ENCODE data around the gene MREG. TPM values are rescaled to one million over a fixed set of nuclear protein-coding genes. Genes with fewer than 3 reads are reported as not detected.

The MREG gene
- total RNA-seq, 1 experiment from 2014 or later, result 16.9 TPM

- BruUV-seq (replicated peaks), result no TSS peak
- H3K4me1 ChIP-seq (ENCODE audit: control insufficient read depth in 1 of 2, insufficient read depth in 2 of 2, low read length in 2 of 2), result no peaks in the 10 kb centered on the region
- intact Hi-C loops (cut with micrococcal nuclease), result loop anchor here (10.0 kb wide), 1 partner anchor 633 kb away; no protein-coding TSS in a partner anchor
- ChIA-PET RAD21 (ENCODE audit: low non-redundant PET in 1 of 2, low total read pairs in 2 of 2, uncharacterized antibody in 2 of 2, unreplicated experiment in 2 of 2) (no interaction called here), POLR2A (no interaction called here), CTCF (interaction anchor here (0.8 to 2.4 kb wide), 5 partner anchors 9 to 29 kb away, joined by 3 to 10 read pairs (median 5); no protein-coding TSS in a partner anchor)
- ATAC-seq (no peak), DNase-seq (ENCODE audit: low read depth, low spot score) (no peak)
- no peaks in the 10 kb centered on the region for H3K9me2 ChIP-seq (ENCODE audit: insufficient read depth)
- TF ChIP-seq FOSL1 (IDR thresholded peaks at IDR 0.05; ENCODE audit: low read depth) (no peak), ATF3 (IDR thresholded peaks at IDR 0.05) (no peak), POLR2AphosphoS5 (IDR thresholded peaks at IDR 0.05; ENCODE audit: low read depth, low read length) (no peak), POLR2A (IDR thresholded peaks at IDR 0.05; ENCODE audit: borderline replicate concordance, extremely low read depth, insufficient read depth, insufficient read length) (no peak), CBX3 (IDR thresholded peaks at IDR 0.05; ENCODE audit: low read depth) (no peak), EZH2phosphoT487 (IDR thresholded peaks at IDR 0.05; ENCODE audit: borderline replicate concordance) (no peak), ELF1 (IDR thresholded peaks at IDR 0.05; ENCODE audit: borderline replicate concordance, low read depth) (no peak), ZBTB33 (IDR thresholded peaks at IDR 0.05; ENCODE audit: extremely low read depth, insufficient replicate concordance, low read length) (no peak), JUND (IDR thresholded peaks at IDR 0.05) (no peak), ZNF274 (IDR thresholded peaks at IDR 0.05; ENCODE audit: low read depth, low read length) (no peak), SRF (IDR thresholded peaks at IDR 0.05; ENCODE audit: low read depth) (no peak), YY1 (IDR thresholded peaks at IDR 0.05; ENCODE audit: extremely low read depth, insufficient replicate concordance, low read depth, low read length) (no peak), EZH2 (IDR thresholded peaks at IDR 0.05) (no peak), SP1 (IDR thresholded peaks at IDR 0.05; ENCODE audit: low read depth) (no peak), TCF7L2 (IDR thresholded peaks at IDR 0.05; ENCODE audit: borderline replicate concordance, extremely low read depth, insufficient read depth, insufficient read length) (no peak), EGR1 (IDR thresholded peaks at IDR 0.05; ENCODE audit: low read depth) (no peak), CTCF (IDR thresholded peaks at IDR 0.05 in 2 of 3, conservative IDR thresholded peaks at IDR 0.05 in 1 of 3; ENCODE audit: borderline replicate concordance in 1 of 3, insufficient read depth in 1 of 3, low read depth in 2 of 3, low read length in 2 of 3) (no peak), SIN3A (IDR thresholded peaks at IDR 0.05; ENCODE audit: low read depth) (no peak), REST (IDR thresholded peaks at IDR 0.05; ENCODE audit: low read depth) (no peak)
- no peak overlapping the region for H3K9ac ChIP-seq (ENCODE audit: low read length)
- H3K27ac ChIP-seq (ENCODE audit: low read depth, low read length), result no peak overlapping the region
- no peaks in the 10 kb centered on the region for H3K9me3 ChIP-seq (ENCODE audit: control insufficient read depth in 1 of 2, insufficient read depth in 1 of 2, low read depth in 1 of 2, low read length in 2 of 2)
- no peak overlapping the region for H3K4me3 ChIP-seq (replicated peaks in 1 of 2; ENCODE audit: low read depth in 1 of 2, low read length in 2 of 2)
- H3K36me3 ChIP-seq (ENCODE audit: control insufficient read depth in 1 of 2, insufficient read depth in 2 of 2, low read length in 2 of 2), result no peaks in the 10 kb centered on the region
- H4K20me1 ChIP-seq (ENCODE audit: insufficient read depth), result no peaks in the 10 kb centered on the region
- H3K27me3 ChIP-seq (ENCODE audit: insufficient read depth, low read length), result no peaks in the 10 kb centered on the region
- H3K4me2 ChIP-seq (ENCODE audit: low read length), result no peak overlapping the region
- H3K79me2 ChIP-seq (ENCODE audit: insufficient read depth, low read length), result no peaks in the 10 kb centered on the region
- H2AFZ ChIP-seq (ENCODE audit: low read depth, low read length, poor library complexity, severe bottlenecking), result no peak overlapping the region
Observed at GRCh38 chr2:216031960-216032689, 18.8 kb upstream of the MREG start.

Measured in HCT116 (cell line).